Measurements from ENCODE around the gene NEUROG2.

DNA sequence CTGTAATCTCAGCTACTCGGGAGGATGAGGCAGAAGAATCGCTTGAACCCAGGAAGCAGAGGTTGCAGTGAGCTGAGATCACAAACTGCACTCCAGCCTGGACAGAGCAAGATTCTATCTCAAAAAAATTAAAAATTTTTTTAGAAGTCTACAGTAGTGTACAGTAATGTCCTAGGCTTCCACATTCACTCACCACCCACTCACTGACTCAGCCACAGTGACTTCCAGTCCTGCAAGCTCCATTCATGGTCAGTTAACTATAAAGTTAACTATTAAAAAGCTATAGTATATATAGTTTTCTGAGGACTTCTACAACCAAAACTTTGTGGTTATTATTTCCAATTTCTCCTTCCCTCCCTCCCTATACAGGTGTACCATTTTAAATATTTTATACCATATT is 34.7 kb upstream of the NEUROG2 start:
- TF ChIP-seq, protein P1, sequence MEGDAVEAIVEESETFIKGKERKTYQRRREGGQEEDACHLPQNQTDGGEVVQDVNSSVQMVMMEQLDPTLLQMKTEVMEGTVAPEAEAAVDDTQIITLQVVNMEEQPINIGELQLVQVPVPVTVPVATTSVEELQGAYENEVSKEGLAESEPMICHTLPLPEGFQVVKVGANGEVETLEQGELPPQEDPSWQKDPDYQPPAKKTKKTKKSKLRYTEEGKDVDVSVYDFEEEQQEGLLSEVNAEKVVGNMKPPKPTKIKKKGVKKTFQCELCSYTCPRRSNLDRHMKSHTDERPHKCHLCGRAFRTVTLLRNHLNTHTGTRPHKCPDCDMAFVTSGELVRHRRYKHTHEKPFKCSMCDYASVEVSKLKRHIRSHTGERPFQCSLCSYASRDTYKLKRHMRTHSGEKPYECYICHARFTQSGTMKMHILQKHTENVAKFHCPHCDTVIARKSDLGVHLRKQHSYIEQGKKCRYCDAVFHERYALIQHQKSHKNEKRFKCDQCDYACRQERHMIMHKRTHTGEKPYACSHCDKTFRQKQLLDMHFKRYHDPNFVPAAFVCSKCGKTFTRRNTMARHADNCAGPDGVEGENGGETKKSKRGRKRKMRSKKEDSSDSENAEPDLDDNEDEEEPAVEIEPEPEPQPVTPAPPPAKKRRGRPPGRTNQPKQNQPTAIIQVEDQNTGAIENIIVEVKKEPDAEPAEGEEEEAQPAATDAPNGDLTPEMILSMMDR (IDR thresholded peaks at IDR 0.05): no peak
- no peak for TF ChIP-seq POLR2A (IDR thresholded peaks at IDR 0.05)
